GM21825 (cell line): ENCODE results near the gene TMEM38A.
"Not testable (repeated sequence)": the region's sequence is repeated elsewhere in the genome, so short reads cannot be mapped to it uniquely, and the experiment has no call there.

ENCODE experiments used
- ATAC-seq: cut with Tn5 transposase; IDR thresholded peaks from one replicate; pipeline ENCODE4 v1.9.1; 2021; ENCODE audit warnings: mild to moderate bottlenecking, moderate library complexity; ENCODE audit not compliant: unreplicated experiment

Gene TMEM38A

DNA sequence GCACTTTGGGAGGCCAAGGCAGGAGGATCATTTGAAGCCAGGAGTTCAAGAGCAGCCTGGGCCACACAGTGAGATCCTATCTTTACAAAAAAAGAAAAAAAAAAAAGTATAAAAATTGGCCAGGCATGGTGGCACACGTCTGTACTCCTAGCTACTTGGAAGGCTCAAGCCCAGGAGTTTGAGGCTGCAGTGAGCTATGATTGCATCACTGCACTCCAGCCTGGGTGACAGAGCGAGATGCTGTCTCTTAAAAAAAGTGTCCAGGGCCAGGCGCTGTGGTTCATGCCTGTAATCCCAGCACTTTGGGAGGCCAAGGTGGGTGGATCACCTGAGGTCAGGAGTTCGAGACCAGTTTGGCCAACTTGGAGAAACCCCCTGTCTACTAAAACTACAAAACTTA, 12.9 kb downstream of the TMEM38A start:
- ATAC-seq, result not testable (repeated sequence)

DNA sequence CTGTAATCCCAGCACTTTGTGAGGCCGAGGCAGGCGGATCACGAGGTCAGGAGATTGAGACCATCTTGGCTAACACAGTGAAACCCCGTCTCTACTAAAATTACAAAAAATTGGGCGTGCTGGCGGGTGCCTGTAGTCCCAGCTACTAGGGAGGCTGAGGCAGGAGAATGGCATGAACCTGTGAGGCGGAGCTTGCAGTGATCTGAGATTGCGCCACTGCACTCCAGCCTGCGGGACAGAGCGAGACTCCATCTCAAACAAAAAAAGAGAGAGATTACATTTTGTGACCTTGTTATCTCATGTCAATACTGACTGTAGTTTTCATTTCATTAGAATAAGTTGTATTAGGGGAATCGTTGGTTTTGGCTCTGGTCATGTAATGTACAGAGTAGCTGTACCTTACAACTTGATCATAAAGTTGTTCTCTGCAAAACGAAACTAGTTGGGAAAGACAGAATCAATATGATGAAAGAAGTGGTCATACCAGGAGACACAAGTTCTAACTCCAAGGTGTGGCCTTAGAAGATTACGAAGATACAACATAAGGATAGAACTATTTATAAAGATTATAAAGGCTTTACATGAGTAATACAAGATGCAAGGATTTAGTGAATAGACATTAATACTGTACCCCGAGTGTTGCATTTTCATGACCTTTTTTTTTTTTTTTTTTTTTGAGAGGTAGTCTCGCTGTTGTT, 15.3 kb downstream of the TMEM38A start:
- ATAC-seq, result no peak

DNA sequence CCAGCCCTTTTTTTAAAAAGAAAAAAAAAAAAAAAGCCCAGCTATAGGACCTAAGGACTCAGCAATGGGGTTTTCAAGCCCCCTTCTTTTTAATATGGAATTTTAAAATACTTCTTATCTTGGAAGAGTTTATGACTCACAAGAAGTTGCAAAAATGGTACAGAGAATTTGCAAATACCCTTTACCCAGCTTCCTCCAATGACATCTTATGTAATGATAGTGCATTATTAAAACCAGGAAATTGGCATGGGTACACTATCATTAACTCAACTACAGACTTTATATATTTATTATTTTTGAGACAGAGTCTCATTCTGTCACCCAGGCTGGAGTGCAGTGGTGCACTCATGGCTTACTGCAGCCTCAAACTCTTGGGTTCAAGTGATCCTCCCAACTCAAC, 16.1 kb downstream of the TMEM38A start:
- no peak for ATAC-seq

DNA sequence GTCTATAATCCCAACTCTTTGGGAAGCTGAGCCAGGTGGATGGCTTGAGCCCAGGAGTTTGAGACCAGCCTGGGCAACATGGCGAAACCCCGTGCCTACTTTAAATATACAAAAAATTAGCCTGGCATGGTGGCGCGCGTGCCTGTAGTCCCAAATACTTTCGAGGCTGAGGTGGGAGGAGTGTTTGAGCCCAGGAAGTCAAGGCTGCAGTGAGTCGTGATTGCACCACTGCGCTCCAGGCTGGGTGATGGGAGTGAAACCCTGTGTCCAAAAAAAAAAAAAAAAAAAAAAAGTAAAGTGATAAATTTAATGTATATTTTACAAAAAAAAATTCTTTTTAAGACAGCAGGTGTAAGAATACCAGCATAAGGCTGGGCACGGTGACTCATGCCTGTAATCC, 17.6 kb downstream of the TMEM38A start:
- no peak for ATAC-seq

DNA sequence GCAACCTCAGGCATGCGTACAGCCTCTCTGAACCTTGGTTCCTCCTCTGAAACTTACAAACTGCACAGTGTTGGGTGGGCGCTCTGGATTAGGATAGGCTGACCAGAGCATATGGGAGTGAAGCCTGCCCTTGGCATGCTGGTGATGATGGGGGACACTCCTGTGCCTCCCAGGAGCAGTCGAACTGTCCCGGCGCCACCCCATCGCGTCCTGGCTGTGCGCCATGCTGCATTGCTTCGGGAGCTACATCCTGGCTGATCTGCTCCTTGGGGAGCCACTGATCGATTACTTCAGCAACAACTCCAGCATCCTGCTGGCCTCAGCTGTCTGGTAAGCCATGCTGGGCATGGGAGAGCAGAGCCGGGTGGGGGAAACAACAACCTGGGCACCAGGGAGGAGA, 18.9 kb downstream of the TMEM38A start:
- ATAC-seq, result no peak

DNA sequence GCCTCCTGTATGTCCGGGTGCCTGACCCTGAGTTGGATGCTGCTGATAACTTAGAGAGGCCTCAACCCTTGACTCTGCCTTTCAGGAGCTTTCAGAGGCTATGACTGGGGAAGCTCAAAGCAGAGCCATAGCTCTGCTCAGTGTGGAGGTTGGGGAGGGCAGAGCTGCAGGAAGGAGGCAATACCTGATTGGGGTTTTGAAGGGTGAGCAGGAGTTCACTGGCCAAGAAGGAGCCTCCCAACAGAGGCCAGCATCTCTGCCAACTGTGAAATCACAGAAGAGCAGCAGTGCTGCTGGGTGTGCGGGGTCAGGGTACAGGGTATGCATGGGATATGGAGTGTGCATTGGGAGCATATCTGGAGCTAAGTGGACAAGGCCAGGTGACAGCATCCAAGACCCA, 21.6 kb downstream of the TMEM38A start:
- ATAC-seq, result no peak

DNA sequence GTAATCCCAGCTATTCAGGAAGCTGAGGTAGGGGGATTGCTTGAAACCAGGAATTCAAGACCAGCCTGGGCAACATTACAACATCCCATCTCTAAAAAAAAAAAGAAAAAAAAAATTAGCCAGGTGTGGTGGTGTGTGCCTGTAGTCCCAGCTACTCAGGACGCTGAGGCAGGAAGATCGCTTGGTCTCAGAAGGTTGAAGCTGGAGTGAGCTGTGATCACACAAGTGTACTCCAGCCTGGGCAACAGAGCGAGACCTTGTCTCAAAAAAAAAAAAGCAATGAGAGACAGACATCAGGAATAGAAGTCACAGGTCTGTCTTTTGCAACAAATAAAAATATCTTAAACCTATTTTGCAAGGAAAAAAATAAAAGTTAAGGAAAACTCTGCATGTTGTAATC, 23.3 kb downstream of the TMEM38A start:
- no peak for ATAC-seq

DNA sequence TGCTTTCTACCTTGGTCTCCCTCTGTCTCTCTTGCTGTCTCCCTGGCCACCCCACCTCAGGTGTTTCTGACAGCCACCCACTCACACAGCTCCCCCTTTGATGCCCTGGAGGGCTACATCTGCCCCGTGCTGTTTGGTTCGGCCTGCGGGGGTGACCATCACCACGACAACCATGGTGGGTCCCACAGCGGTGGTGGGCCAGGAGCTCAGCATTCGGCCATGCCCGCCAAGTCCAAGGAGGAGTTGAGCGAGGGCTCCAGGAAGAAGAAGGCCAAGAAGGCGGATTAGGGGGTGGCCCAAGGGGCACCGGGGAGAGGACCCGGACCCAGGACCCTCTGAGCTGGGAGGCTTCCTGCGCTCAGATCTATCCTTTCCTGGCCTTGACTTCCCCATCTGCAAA, 27.1 kb downstream of the TMEM38A start:
- no peak for ATAC-seq

DNA sequence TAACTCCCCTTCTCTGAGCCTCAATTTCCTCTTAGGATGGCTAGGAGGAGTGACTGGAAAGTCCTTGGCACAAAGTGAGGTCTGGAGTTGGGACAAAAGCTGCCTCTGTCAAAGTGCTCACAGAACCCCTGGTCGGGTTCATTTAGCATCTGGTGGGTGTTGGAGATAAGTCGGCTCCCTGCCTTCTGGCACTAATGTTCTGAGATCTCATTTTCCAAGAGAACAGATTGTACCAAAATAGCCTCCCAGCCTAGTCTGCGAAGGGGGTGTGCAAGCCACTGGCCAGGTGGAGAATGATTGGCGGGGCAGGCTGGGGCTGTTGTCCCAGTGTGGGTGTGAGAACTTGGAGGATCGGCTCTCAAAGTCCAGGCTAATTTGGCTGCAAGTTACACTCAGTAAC, 38.0 kb downstream of the TMEM38A start:
- no peak for ATAC-seq

DNA sequence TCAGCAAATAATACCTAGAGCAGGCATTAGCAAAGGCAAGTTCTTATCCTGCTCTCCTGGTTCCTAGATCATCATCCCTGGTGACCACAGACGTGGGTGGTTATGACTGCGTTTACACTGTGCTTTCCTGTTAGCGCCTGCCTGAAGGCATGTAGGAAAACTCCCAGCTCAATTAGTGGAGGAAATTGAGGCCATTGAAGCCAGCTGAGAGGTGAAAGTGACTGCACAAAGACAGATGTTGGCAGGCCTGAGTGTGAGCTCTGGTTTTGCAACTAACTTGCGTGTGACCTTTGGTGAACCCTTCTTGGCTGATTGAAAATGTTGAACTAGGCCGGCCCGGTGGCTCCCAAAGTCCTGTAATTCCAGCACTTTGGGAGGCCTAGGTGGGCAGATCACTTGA, 41.2 kb downstream of the TMEM38A start:
- no peak for ATAC-seq

DNA sequence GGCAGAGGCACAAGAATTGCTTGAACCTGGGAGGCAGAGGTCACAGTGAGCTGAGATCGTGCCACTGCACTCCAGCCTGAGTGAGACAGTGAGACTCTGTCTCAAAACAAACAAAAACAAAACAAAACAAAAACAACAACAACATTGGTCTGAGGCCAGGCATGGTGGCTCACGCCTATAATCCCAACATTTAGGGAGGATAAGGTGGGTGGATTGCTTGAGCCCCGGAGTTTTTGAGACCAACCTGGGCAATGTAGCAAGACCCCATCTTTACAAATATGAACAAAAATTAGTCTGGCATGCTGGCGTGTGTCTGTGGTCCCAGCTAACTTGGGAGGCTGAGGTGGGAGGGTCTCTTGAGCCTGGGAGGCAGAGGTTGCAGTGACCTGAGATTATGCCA, 42.7 kb downstream of the TMEM38A start:
- no peak for ATAC-seq

DNA sequence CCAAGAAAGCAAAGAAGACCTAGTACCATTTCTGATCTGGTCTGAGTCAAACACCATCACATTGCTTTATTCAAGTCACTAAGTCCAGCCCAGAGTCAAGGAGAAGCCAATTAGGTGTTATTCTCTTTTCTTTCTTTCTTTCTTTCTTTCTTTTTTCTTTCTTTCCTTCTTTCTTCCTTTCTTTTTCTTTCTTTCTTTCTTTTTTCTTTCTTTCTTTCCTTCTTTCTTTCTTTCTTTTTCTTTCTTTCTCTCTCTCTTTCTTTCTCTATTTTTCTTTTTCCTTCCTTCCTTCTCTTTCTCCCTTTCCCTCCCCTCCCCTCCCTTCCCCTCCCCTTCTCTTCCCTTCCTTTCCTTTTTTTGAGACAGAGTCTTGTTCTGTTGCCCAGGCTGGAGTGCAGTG, 49.9 kb downstream of the TMEM38A start:
- not testable (repeated sequence) for ATAC-seq

DNA sequence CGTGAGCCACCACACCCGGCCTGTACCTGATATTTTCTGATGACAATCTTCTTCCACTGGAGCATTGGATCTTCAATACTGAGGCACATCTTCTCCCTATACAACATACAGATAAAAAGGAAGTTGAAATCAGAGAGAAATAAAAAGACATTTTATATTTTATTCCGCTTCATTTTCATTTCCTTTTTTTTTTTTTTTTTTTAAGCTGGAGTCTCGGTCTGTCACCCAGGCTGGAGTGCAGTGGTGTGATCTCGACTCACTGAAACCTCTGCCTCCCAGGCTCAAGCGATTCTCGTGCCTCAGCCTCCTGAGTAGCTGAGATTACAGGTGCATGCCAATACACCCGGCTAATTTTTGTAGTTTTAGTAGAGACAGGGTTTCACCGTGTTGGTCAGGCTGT, 51.4 kb downstream of the TMEM38A start:
- not testable (repeated sequence) for ATAC-seq

DNA sequence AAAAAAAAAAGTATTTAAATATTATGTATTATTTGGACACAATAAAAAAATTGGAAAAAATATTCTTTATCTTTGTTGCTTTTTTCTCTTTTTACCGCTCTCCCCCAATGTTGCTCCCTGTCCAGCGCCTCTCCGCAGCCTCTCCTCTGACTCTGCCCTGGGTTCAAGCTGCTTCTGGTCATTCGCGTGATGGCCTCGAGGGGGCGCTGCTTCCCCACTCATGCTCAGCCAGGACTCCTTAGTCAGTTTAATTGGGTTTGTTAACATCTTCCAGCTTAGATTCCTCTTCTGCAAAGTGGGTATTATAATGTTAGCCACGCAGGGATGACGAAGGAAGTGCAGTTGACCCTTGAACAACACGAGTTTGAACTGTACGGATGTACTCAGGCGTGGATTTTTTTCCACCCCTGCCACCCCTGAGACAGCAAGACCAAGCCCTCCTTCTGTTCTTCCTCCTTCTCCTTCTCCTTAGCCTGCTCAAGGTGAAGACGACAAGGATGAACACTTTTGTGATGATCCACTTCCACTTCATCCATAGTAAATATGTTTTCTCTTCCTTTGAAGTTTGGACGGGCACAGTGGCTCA, 53.9 kb downstream of the TMEM38A start:
- no peak for ATAC-seq

DNA sequence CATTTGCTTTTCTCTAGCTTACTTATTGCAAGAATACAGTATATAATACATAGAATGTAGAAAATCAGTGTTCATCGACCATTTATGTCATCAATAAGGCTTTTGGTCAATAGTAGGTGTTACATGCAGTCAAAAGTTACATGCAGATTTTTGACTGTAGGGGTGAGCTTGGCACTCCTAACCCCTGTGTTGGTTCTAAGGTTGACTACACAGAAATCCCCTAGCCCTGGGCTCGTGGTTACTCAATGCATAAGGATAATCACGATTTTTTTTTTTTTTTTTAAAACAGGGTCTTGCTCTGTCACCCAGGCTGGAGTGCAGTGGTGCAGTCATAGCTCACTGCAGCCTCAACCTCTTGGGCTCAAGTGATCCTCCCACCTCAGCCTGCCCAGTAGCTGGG, 54.7 kb downstream of the TMEM38A start:
- ATAC-seq, result no peak

DNA sequence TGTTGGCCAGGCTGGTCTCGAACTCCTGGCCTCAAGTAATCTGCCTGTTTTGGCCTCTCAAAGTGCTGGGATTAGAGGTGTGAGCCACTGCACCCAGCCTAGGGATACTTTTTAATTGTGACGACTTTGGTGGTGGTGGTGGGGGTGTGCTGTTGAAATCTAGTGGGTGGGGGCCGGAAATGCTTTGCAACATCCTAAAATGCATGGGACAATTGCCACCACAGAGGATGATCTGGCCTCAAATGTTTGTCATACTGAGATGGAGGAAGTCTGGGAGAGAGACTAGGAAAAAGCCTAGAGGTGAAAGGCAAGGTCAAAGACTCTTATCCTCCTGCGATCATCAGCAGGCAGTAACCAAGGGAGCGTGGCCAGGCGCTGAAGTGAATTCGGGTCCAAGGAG, 60.1 kb downstream of the TMEM38A start:
- no peak for ATAC-seq

DNA sequence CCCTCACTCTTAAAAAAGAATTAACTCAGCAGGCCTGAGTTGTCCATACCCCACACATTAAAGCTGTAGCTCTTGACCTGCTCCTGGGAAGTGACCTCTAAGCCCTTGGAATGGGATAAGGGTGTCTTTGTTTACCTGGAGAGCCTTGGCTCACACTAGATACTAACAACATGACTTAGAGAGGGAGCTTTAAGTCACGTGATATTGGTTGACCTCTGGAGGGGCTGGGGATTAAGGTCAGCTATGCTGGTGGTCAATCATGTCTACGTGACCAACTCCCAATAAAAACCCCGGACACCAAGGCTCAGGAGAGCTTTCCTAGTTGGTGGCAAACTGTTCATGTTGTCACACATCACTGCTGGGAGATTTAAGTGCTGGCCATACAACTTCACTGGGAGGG, 61.7 kb downstream of the TMEM38A start:
- ATAC-seq, result no peak

DNA sequence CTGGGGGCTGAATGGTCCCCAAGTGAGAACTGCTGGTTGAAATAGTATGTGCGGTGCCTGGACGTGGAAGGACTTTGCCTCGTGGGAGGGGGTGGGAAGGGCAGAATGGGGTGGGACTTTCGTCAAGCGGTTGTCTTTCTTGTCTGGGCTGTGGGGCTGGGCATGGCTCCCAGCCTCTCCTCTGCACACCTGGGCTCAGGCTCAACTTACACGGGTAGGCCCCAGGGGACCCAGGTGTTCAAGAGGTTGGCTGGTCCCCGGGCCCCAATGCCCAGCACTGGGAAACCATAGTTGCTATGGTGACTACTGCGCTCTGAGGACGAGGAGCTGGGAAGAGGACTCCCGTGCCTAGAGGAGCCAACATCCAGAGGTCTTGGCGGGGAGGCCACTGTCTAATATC, 66.0 kb downstream of the TMEM38A start:
- ATAC-seq, result no peak

DNA sequence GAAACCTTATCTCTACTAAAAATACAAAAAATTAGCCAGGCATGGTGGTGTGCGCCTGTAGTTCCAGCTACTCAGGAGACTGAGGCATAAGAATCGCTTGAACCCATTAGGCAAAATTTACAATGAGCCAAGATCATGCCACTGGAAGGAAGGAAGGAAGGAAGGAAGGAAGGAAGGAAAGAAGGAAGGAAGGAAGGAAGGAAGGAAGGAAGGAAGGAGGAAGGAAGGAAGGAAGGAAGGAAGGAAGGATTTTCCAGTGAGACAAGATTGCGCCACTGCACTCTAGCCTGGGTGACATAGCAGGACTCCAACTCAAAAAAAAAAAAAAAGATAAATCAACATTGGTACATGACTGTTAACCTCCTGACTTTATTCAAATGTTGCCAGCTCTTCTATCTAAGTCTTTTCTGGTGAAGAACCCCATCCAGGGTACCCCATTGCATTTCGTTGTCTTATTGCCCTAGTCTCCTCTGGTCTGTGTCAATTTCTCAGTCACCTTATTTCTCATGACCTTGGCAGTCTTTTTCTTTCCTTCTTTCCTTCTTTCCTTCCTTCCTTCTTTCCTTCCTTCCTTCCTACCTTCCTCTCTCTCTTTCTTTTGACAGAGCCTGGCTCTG, 74.8 kb downstream of the TMEM38A start:
- ATAC-seq, result not testable (repeated sequence)

DNA sequence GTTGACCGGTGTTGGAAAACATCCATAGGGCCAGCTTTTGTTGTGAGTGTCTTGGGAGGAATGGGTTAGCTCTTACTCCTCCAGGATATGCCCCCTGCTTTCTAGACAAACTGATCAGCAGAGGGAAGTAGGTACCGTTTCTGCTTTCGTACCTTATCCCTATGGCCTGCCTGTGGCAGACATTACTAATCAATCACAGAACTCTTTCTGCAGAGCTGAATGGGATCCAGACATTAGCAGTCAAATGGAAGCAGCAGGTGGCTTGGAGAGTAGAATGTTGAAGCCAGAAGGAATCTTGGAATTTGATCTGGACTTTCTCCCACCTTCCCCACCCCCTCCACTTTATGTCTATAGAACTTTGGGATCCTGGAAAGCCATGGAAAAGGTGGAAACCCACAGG, 75.8 kb downstream of the TMEM38A start:
- no peak for ATAC-seq

DNA sequence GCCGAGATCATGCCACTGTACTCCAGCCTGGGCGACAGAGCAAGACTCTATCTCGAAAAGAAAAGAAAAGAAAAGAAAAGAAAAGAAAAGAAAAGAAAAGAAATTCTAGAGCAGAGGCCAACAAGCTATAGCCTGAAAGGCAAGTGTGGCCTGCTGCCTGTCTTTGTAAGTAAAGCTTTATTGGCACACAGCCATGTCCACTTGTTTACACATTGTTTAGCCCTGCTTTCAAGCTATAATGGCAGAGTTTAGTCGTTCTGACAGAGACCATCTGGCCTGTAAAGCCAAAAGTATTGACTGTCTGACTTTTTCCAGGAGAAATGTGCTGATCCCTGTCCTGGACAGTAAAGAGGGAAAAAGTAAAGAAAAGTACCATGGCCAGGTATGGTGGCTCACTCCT, 77.0 kb downstream of the TMEM38A start:
- no peak for ATAC-seq

DNA sequence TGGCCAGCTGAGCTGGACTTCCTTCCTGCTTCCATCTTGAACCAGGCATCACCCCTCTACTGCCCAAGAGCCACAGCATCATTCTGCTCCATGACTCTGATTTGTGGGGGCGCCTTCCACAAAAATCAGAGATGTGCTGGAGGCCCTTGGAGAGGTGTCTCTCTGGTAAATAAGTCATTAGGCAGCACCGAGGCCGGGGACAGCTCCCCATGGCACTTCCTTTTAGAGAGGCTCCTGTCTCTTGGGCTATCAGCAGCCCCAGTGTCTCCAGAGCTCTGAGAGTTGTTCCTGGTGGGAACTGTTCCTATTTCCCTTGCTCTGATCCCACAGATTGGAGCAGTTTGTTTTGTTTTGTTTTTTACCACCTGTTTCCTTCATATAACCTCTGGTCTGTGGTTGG, 78.6 kb downstream of the TMEM38A start:
- no peak for ATAC-seq
